AG09309 (cell line): ENCODE data around the gene CPLANE1.

Experiments
- DNase-seq: peaks from one replicate; pipeline ENCODE4 v3.0.0-alpha.2; 2010; ENCODE audit warnings: low read depth
- H3K4me3 ChIP-seq: 2 replicates; pipeline ENCODE4 v1.5.1; 2011; ENCODE audit warnings: mild to moderate bottlenecking, low read depth, low read length, moderate library complexity; ENCODE audit not compliant: control insufficient read depth
- TF ChIP-seq, protein P1 (sequence below): IDR thresholded peaks from 2 replicates; pipeline ENCODE4 v1.5.1; 2011; ENCODE audit warnings: mild to moderate bottlenecking, low read depth, low read length, inconsistent platforms; ENCODE audit not compliant: insufficient read depth, control insufficient read depth; ENCODE audit errors: missing control alignments

Gene CPLANE1

DNA sequence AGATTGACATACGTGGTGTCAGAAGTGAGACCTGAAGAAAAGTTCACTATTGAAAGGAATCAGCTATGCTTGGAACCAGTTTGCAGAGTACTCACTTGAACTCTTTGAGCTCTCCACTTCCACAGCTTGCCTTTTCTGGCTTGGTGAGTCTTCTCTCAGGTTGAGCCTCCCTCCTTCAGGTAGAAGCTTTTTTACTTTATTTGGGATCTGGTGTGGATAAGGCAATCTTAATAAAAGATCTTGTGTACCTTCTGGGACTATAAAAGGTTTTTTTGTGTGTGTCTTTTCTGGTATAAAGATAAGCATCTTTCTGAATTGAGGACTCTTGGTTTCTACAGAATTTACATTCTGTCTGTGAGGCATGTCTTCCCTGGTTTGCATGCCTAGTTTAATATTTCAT, 5.4 kb upstream of the CPLANE1 start:
- TF ChIP-seq, protein P1, sequence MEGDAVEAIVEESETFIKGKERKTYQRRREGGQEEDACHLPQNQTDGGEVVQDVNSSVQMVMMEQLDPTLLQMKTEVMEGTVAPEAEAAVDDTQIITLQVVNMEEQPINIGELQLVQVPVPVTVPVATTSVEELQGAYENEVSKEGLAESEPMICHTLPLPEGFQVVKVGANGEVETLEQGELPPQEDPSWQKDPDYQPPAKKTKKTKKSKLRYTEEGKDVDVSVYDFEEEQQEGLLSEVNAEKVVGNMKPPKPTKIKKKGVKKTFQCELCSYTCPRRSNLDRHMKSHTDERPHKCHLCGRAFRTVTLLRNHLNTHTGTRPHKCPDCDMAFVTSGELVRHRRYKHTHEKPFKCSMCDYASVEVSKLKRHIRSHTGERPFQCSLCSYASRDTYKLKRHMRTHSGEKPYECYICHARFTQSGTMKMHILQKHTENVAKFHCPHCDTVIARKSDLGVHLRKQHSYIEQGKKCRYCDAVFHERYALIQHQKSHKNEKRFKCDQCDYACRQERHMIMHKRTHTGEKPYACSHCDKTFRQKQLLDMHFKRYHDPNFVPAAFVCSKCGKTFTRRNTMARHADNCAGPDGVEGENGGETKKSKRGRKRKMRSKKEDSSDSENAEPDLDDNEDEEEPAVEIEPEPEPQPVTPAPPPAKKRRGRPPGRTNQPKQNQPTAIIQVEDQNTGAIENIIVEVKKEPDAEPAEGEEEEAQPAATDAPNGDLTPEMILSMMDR = no peak
- DNase-seq = no peak
- no peak overlapping the region for H3K4me3 ChIP-seq

GRCh38 chr5:37251665-37252064, 2.5 kb upstream of the CPLANE1 start:
- DNase-seq = no peak
- TF ChIP-seq, protein P1 = no peak
- no peak overlapping the region for H3K4me3 ChIP-seq

GRCh38 chr5:37249815-37250164, 614 bp upstream of the CPLANE1 start:
- DNase-seq = no peak
- TF ChIP-seq, protein P1 = no peak
- peak overlapping the region; percentile 65 for H3K4me3 ChIP-seq

DNA sequence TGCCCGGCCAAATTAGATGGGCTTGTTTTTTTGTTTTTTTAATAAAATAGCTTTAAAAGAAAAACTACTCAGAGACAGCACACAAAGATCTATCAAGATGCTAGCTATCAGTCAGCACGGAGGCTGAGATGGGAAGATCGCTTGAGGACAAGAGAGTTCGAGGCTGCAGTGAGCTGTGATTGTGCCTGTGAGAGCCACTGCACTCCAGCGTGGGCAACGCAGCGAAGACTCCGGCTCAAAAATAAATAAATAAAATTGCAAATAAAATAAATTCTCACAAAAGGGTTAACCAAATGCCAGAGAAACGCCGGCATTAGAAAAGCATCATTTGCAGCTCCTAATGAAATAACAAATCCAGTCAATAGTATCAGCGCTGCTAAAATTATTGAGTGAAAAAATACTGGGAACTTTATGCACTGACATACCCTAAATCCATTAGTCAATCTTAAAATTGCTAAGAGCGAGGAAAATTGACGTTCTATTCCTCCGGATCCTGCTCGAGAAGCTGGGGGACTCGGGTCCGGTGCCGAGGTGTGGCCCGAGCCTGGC, 681 bp downstream of the CPLANE1 start:
- H3K4me3 ChIP-seq = peak overlapping the region; percentile 65
- TF ChIP-seq, protein P1 = no peak
- no peak for DNase-seq

GRCh38 chr5:37247496-37247895, 1.7 kb downstream of the CPLANE1 start:
- DNase-seq = no peak
- TF ChIP-seq, protein P1 = no peak
- H3K4me3 ChIP-seq = no peak overlapping the region

DNA sequence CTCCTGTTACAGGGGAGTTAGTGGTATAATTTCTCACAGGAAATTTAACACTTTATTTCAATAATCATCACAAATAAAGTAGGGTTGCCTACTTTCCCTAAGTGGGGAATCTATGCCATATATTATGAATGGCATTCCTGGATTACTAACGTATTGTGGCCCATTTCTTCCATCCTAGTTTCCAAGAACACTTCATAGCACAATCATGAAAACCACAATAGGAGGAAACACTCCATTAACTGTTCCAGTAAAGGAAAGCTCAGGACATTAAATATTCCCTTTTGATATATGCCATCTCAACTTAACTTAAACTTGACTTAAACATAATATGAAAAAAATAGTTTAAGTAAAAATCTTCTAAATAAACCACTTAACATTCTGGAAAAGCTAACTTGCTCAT, 2.1 kb downstream of the CPLANE1 start:
- DNase-seq = no peak
- TF ChIP-seq, protein P1 = no peak
- no peak overlapping the region for H3K4me3 ChIP-seq

GRCh38 chr5:37234288-37234687, 14.9 kb downstream of the CPLANE1 start:
- TF ChIP-seq, protein P1 = no peak
- no peak for DNase-seq
- H3K4me3 ChIP-seq = no peak overlapping the region
